Fibroblast of skin of left quadriceps (primary cell): ENCODE data around the gene C19orf53.

Experiments
- DNase-seq, 2 experiments: peaks; one replicate each; pipeline ENCODE4 v3.0.0-alpha.2; 2013; ENCODE audit warnings: low read depth in 2 of 2

C19orf53 gene

DNA sequence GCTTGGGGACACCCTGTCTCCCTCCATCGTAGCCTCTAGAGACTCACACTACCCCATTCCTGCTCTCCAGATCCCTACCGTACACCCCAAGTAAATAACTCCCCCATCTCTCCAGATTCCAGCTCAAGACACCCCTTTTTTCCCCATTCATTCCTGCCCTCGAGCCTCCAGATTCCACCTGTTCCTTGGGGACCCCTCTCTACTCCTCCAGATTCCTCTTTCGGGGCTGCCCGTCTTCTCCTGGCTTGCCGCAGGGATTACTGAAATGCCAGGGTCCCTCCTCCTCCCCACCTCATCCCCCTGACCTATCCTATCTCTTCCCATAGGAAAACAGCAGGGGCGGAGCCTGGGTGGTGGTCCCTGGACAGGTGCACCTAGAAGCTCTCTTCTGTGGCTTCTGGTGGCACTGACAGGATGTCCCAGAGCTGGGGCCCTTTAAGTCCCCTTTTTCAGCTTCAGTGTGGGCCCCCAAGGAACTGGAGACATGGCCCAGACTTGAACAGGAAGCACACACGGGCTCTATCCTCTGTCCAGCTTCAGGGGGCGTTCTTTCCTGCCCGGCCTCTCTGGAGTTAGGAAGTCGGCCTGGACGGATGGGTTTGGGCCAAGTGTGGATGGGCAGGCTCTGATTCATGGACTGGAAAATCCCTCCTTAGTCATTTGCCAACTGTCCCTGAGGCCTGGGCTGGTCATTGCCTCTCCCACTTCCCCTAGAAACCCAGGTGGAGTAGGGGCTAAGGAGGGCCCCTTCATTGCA is 22.2 kb downstream of the C19orf53 start:
- peak; percentile 39 to 42 for DNase-seq

DNA sequence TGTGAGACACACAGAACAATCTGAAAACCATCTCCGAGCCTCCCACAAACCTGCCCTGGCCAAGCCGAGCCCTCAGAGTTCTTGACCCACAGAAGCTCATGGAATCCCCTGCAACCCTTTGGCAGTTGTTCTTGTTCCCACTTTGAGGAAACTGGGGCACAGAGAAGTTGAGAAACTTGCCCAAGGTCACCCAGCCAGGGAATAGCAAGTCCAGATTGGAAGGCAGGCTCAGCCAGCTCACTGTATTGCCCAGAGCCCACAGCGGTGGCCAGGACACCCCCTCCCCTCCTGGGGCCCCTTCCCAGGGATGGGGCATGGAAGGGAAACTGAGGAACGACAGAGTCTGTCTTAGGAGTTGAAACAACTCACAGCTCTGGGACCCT is 22.8 kb downstream of the C19orf53 start:
- no peak for DNase-seq

DNA sequence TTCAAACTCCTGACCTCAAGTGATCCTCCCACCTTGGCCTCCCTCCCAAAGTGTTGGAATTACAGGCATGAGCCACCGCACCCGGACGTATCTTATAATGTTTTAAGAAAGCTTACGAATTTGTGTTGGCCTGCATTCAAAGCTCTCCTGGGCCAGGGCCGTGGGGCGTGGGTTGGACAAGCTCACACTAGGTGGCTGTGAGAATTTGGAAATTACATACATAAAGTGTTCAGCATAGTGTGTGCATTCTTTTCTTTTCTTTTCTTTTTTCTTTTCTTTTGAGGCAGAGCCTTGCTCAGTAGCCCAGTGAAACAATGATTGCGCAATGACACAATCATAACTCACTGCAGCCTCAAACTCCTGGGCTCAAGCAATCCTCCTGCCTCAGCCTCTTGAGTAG is 23.6 kb downstream of the C19orf53 start:
- DNase-seq: peak; percentile 32 to 33

DNA sequence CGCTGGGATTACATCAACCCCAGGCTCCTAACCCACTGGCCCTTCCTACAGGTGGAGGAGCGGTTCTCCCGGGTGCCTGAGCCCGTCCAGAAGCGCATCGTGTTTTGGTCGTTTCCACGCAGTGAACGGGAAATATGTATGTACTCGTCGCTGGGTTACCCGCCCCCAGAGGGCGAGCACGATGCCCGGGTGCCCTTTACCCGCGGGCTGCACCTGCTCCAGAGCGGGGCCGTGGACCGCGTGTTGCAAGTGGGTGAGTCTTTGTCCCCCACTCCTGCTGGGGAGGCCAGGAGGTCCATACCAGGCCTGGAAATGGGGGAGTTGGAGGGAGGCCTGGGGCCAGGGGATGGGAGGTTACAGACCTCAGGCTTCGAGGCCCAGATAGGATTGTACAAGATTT is 25.4 kb downstream of the C19orf53 start:
- no peak for DNase-seq

DNA sequence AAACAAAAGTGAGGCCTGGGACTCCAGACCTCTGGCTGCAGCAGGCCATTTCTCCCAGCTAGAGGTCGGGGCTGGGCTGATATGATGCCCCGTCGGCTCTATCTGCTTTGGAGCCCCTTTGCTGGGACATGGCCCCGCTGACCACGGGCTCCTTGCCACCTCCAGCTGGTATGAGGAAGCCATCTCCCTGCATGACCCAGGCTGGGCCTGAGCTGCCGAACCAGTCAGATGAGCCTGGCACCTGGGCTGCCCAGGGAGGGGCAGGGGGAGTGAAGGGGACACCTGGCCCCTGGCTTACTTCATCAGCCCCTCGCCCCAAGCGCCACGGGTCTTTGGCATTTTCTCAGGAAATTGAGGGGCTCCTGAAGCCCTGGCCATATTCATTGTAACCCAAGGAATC is 28.8 kb downstream of the C19orf53 start:
- DNase-seq: no peak

DNA sequence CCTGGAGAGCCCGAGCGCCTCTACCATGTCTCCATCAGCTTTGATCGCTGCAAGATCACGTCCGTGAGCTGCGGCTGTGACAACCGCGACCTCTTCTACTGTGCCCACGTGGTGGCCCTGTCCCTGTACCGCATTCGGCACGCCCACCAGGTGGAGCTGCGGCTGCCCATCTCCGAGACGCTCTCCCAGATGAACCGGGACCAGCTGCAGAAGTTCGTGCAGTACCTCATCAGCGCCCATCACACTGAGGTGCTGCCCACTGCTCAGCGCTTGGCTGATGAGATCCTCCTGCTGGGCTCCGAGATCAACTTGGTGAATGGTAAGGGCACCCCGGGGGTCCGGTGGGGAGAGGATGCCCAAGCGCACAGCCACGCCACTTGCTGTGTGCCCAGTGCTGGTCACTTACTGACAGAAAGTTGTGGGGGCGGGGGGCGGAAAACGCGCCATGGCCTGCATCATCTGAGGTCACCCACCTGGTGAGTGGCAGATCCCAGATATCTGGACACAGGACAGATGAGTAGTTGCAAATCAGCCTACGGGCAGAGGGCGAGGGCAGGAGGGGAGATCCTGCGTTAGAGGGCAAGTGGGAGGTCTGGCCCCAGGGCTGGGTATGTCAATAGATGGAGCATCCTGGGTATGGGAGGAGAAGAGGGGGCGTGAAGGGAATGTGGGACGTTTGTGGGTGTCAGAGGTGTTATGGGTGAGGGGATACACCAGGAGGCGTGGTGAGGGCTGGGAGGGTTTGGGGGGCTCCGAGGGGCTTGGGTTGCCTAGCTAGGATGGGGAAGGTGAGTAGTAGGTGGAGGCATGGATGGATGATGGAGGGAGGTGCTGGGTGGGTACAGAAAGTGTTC is 30.8 kb downstream of the C19orf53 start:
- no peak for DNase-seq

DNA sequence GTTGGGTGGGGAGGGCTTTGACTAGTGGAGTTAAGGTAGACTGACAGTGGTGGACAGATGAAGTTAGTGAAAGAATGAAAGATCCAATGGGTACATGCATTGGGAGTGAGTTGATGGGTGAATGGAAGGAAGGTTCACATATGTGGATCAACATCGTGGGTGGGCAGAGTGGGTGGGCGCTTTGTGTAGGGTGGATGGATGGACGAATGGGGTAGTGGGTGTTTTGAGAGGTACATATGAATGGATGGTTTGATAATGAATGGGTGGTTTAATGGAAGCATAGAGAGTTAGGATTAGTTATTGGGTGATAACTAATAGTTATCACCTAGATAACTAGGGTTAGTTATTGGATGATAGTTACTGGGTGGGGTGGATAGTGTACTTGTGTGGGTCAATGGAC is 32.5 kb downstream of the C19orf53 start:
- DNase-seq: no peak

DNA sequence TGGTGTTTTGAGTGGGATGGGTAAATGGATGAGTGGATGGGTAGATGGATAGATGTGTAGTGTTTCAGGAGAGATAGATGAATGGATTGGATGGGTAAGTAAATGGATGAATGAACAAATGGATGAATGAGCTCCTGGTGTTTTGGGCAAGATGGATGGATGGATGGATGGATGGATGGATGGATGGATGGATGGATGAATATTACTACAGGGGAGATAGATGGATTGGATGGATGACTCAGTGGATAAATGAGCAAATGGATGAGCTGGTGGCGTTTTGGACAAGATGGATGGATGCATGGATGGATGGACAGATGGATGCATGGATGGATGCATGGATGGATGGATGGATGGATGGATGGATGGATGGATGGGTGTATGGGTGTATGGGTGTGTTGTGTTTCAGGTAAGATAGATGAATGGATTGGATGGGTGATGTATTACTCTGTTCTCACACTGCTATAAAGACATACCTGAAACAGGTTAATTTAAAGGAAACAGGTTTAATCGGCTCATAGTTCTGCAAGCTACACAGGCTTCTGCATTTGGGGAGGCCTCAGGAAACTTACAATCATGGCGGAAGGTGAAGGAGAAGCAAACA is 33.3 kb downstream of the C19orf53 start:
- no peak for DNase-seq

DNA sequence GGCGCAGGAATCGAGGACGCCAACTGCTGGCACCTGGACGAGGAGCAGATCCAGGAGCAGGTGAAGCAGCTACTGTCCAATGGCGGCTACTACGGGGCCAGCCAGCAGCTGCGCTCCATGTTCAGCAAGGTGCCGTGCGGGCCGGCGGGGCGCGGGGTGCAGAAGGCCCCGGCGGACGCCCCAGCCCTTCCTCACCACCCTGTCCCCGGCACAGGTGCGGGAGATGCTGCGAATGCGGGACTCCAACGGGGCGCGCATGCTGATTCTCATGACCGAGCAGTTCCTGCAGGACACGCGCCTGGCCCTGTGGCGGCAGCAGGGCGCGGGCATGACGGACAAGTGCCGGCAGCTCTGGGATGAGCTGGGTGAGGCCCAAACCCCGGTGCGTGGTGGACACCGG is 34.6 kb downstream of the C19orf53 start:
- no peak for DNase-seq

DNA sequence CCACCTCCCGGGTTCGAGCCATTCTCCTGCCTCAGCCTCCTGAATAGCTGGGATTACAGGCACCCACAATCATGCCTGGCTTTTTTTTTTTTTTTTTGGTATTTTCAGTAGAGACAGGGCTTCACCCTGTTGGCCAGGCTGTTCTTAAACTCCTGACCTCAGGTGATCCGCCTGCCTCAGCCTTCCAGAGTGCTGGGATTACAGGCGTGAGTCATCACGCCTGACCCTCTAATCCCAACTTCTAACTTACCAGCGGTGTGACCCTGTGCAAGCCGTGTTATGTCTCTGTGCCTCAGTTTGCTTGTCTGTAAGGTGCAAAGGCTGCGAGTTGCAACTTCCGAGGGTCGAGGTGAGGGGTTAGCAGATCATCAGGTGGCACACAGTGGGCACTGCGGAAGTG is 38.3 kb downstream of the C19orf53 start:
- DNase-seq: no peak

DNA sequence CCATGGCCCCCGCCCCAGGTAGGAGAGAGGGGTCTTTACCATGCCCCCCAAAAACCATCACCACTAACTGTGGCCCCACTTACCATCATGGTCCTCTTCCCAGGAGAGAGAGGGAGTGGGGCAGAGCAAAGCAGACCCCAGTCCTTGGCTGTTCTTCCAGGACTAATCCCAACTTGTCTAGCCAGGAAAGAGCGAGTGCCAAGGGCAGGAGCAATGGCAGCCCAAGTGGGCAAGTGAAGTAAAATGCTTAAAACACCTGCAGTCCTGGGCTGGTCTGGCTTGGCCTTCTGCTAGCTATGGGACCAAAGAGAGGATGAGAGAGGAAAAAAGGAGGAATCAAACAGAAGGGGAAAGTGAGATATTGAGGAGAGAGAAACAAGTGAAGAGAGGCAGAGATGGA is 38.9 kb downstream of the C19orf53 start:
- DNase-seq: no peak

DNA sequence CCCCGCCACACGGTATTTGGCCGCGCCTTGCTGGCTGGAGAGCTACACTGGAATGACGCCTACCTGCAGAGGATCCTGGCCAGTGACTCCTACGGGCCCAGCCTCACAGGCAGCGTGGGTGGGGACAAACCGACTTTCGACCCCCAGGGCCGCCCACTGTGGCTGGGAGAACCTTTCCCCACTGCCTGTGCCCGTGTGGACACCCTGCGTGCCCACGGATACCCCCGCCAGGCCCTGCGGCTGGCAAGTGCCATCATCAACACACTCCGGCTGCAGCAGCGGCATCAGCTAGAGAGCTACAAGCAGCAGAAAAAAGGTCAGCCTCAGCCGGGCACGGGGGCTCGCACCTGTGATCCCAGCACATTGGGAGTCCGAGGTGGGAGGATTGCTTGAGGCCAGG is 40.3 kb downstream of the C19orf53 start:
- no peak for DNase-seq

DNA sequence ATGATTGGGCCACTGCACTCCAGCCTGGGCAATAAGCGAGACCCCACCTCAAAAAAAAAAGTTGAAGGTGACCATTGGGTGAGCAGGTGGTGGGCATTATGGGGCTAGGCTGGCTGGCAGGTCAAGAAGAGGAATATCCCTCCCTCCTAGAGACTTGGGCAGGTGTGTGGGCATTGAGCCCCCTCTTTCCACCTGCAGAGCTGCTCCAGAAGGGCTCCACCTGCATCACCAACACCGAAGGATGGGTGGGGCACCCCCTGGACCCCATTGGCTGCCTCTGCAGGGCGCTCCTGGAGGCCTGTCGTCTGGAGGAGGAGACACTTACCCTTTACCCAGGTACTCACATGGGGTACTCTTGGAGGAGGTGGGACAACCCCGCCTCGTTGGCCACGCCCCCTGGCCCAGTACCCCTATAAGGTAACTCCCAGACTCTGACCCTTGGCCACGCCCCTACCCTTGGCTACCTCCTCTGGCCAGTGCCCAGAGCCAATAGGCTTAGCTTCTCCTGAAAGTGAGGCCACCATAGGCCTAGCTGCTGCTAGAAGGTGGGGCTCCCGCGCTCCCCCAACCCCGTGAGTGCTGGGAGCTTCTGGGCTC is 42.9 kb downstream of the C19orf53 start:
- no peak for DNase-seq

DNA sequence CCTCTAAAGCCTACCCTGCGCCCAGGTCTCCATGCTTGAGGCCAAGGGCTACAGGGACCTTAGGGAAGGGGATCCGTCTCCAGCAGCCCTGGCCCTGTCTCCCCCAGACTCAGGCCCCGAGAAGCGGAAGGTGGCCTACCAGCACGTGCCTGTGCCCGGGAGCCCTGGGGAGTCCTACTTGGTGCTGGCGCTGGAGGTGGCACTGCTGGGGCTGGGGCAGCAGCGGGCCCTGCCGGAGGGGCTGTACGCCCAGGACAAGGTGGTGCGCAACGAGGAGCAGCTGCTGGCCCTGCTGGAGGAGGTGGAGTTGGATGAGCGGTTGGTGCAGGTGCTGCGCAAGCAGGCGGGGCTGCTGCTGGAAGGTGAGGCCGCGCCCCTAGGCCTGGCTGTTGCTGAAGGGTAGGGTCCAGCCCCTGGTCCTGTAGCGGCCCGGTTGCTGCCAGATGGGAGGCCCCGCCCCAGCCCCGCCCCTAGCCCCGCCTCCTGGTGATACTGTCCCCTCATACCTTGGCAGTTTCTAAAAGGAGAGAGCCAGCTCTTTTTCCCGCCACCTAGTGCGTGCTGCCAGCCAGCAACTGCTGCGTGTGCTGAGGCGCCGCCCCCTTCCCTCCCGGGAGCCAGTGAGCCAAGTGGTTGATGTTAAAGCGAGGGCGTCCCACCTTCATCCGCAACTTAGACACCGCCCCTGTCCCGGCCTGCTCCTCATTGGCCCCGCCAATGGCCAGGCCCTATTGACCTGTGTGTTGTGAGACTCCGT is 43.5 kb downstream of the C19orf53 start:
- no peak for DNase-seq

DNA sequence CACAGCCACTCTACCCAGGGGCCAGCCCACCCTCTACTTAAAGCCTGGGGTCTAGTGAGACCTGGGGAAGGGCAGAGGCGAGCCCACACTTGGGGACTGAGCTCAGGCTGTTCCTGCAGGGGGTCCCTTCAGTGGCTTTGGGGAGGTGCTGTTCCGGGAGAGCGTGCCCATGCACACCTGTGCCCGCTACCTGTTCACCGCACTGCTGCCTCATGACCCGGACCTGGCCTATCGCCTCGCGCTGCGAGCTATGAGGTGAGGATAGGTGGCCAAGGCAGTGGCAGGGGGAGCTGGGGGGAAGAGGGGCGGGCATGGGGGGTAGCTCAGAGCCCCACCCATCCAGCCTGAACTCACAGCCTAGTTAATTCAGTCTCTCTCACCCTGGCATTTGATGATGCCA is 45.0 kb downstream of the C19orf53 start:
- DNase-seq: no peak

DNA sequence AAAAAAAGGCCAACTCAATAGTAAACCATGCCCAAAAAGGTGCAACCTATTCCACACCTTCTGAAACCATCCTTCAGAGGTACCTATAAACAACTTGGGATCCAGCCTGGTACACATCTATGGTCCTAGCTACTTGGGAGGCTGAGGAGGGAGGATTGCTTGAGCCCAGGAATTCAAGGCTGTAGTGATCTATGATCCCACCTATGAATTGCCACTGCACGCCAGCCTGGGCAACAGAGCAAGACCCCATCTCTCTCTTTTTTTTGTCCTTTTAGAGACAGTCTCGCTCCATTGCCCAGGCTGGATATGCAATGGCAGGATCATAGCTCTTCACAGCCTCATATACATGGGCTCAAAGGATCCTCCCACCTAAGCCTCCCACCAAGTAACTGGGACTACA is 47.0 kb downstream of the C19orf53 start:
- no peak for DNase-seq

DNA sequence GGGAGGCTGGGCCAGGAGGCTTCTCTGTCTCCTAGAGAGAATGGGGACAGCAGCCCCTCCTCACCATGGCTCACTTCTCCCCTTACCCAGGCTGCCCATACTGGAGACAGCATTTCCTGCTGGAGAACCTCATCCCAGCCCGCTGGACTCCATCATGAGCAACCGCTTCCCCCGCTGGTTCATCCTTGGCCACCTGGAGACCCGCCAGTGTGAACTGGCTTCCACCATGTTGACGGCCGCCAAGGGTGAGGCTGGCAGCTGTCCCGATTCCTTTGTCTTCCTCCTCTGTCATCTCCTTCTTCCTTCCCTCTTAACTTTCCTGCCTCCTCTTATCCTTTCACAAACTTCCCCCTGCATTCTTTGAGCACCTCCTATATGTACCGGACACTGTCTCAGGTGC is 49.0 kb downstream of the C19orf53 start:
- DNase-seq: no peak

DNA sequence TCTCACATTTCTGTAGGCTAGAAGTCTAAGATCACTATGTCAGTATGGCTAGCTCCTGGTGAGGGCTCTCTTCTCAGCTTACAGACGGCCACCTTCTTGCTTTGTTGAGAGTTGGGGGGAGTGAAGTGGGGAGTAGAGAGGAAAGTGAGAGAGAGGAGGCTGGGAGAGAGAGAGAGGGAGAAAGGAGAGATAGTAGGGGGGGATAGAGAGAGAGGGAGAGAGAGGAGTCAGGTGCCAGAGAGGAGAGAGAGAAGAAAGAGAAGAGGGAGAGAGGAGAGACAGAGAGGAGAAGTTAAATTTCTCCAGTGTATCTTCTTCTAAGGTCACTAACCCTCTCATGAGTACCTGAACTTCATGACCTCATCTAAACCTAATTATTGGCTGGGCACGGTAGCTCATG is 49.6 kb downstream of the C19orf53 start:
- DNase-seq: no peak

DNA sequence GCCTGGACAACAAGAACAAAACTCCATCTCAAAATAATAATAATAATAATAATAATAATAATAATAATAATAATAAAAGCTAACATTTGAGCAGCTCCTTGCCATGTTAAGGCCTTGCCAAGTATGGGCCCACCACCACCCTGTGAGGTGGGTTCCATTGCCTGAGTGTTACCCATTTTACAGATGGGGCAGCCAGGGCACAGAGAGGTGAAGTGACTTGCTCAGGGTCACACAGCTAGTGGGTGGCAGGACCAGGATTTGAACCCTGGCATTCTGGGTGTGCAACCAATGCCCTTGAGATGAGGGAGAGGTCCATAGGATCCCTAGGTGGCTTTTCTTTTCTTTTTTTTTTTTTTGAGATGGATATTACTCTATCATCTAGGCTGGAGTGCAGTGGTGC is 50.4 kb downstream of the C19orf53 start:
- DNase-seq: no peak

DNA sequence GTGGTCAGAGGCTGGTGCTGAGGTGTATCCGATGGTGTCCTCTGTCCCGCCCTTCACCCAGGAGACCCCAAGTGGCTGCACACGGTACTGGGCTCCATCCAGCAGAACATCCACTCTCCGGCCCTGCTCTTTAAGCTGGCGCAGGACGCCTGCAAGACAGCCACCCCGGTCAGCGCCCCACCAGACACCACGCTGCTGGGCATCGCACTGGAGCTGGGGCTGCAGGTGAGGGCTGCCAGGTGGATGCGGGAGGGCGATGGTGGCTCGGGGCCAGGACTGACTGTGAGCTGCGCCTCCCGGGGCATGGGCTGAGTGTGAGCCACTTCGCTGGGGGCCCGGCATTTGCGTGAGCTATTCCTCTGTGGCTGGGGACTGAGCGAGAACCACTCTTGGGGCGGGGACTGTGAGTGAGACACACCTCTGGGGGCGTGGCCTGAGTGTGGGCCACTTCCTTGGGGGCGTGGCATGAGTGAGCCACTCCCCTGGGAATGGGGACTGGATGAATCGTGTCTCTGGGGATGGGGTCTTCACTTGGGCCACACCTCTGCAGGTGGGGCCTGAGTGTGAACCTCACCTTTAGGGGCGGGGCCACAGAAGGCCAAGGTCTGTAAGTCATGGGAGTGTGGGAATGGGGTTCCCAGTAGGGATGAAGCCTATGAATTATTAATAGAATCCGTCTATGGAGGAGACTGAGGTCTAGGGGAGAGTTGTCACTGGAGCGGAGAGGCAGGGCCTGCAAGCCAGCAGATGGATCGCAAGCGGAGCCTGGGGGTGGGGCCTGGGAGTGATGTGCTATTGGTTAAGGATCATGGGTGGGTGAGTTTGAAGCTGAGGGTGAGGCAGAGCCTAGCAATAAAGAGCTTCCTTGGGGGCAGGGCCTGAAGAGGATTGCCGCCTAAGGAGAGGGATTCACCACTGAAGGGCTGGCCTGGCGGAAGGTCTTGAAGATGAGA is 51.5 kb downstream of the C19orf53 start:
- no peak for DNase-seq
